ENCODE measurements around the gene LPAR6. TPM values are rescaled to one million over a fixed set of nuclear protein-coding genes. Genes with fewer than 3 reads are reported as not detected.

Gene LPAR6
- total and polyA plus RNA-seq, 12 donors = 8.6 to 56.6 (median 29.6) TPM

- WGBS, 4 donors = 95 to 97% (median 96%) methylated on average over 8 of the region's 8 CpGs
- Histone ChIP-seq H3K36me3 (replicated peaks in 1 of 2) (no peaks in the 10 kb centered on the region), H3K27ac (no peak overlapping the region), H3K27me3 (no peaks in the 10 kb centered on the region), H3K4me1 (replicated peaks in 1 of 2) (no peaks in the 10 kb centered on the region), H3K4me3 (no peak overlapping the region), H3K9me3 (replicated peaks in 1 of 3) (peaks cover 0 to 4% (median 0%) of the 10 kb centered on the region in 3 donors)
- DNase-seq = no peak
- intact Hi-C loops (cut with DNase I) = no loop called here
- no peak for TF ChIP-seq POLR2A (IDR thresholded peaks at IDR 0.05)
- TF ChIP-seq CTCF (IDR thresholded peaks at IDR 0.05) = no peak
Observed at GRCh38 chr13:48386816-48387215, 26.1 kb downstream of the LPAR6 start.

- 93 to 98% (median 96%) methylated on average over 2 of the region's 2 CpGs for WGBS, 4 donors
- no peaks in the 10 kb centered on the region for H3K9me3 ChIP-seq (replicated peaks in 1 of 3)
- no peaks in the 10 kb centered on the region for H3K36me3 ChIP-seq (replicated peaks in 1 of 2)
- no peak for DNase-seq
- no peaks in the 10 kb centered on the region for H3K27me3 ChIP-seq
- no peak overlapping the region for H3K4me3 ChIP-seq
- H3K27ac ChIP-seq = no peak overlapping the region
- H3K4me1 ChIP-seq (replicated peaks in 1 of 2) = no peaks in the 10 kb centered on the region
- TF ChIP-seq CTCF (IDR thresholded peaks at IDR 0.05) = no peak
- TF ChIP-seq POLR2A (IDR thresholded peaks at IDR 0.05) = no peak
- intact Hi-C loops (cut with DNase I) = no loop called here
Observed at GRCh38 chr13:48383384-48383783, 29.5 kb downstream of the LPAR6 start.

- H3K4me3 ChIP-seq = no peak overlapping the region
- H3K27ac ChIP-seq = no peak overlapping the region
- H3K36me3 ChIP-seq (replicated peaks in 1 of 2) = no peaks in the 10 kb centered on the region
- intact Hi-C loops (cut with DNase I) = no loop called here
- DNase-seq = no peak
- no peaks in the 10 kb centered on the region for H3K9me3 ChIP-seq (replicated peaks in 1 of 3)
- H3K27me3 ChIP-seq = no peaks in the 10 kb centered on the region
- no peak for TF ChIP-seq POLR2A (IDR thresholded peaks at IDR 0.05)
- no peak for TF ChIP-seq CTCF (IDR thresholded peaks at IDR 0.05)
- no peaks in the 10 kb centered on the region for H3K4me1 ChIP-seq (replicated peaks in 1 of 2)
Observed at GRCh38 chr13:48380581-48380980, 32.3 kb downstream of the LPAR6 start.

- H3K27me3 ChIP-seq = no peaks in the 10 kb centered on the region
- WGBS, 4 donors = 80 to 92% (median 82%) methylated on average over 2 of the region's 2 CpGs
- no peak for TF ChIP-seq CTCF (IDR thresholded peaks at IDR 0.05)
- intact Hi-C loops (cut with DNase I) = no loop called here
- no peak overlapping the region for H3K4me3 ChIP-seq
- no peaks in the 10 kb centered on the region for H3K4me1 ChIP-seq (replicated peaks in 1 of 2)
- no peak for DNase-seq
- H3K9me3 ChIP-seq (replicated peaks in 1 of 3) = no peaks in the 10 kb centered on the region
- H3K36me3 ChIP-seq (replicated peaks in 1 of 2) = no peaks in the 10 kb centered on the region
- H3K27ac ChIP-seq = no peak overlapping the region
Observed at GRCh38 chr13:48377857-48378256, 35.1 kb downstream of the LPAR6 start.

All from adrenal gland (tissue), 12 donors.